Amniotic stem cell (primary cell): ENCODE results near the gene C1orf210.

ENCODE experiments used
- DNase-seq: peaks from one replicate; lab custom pipeline; 2025; lab: John Stamatoyannopoulos, UW

C1orf210 gene

GRCh38 chr1:43294761-43295160 lies 9.4 kb upstream of the C1orf210 start:
- DNase-seq = no peak

- no peak for DNase-seq
Measured at GRCh38 chr1:43293896-43294760, 8.7 kb upstream of the C1orf210 start.

GRCh38 chr1:43293176-43293575 lies 7.8 kb upstream of the C1orf210 start:
- DNase-seq = no peak

GRCh38 chr1:43292679-43293078 lies 7.3 kb upstream of the C1orf210 start:
- no peak for DNase-seq

- DNase-seq = no peak
Measured at GRCh38 chr1:43292216-43292615, 6.8 kb upstream of the C1orf210 start.

- DNase-seq = no peak
Measured at GRCh38 chr1:43288785-43289706, 3.7 kb upstream of the C1orf210 start.

GRCh38 chr1:43288058-43288784 lies 2.8 kb upstream of the C1orf210 start:
- DNase-seq = no peak

- DNase-seq = no peak
Measured at GRCh38 chr1:43286533-43286932, 1.2 kb upstream of the C1orf210 start.

GRCh38 chr1:43286115-43286514 lies 734 bp upstream of the C1orf210 start:
- no peak for DNase-seq

- DNase-seq = no peak
Measured at GRCh38 chr1:43284546-43285110, 753 bp downstream of the C1orf210 start.

- no peak for DNase-seq
Measured at GRCh38 chr1:43284065-43284464, 1.3 kb downstream of the C1orf210 start.

- DNase-seq = no peak
Measured at GRCh38 chr1:43282220-43283195, 2.9 kb downstream of the C1orf210 start.

GRCh38 chr1:43280692-43281091 lies 4.7 kb downstream of the C1orf210 start:
- no peak for DNase-seq

GRCh38 chr1:43279666-43280065 lies 5.7 kb downstream of the C1orf210 start:
- DNase-seq = no peak

- no peak for DNase-seq
Measured at GRCh38 chr1:43279161-43279560, 6.2 kb downstream of the C1orf210 start.

GRCh38 chr1:43277116-43277876 lies 8.1 kb downstream of the C1orf210 start:
- no peak for DNase-seq

- no peak for DNase-seq
Measured at GRCh38 chr1:43276673-43277072, 8.7 kb downstream of the C1orf210 start.

GRCh38 chr1:43275826-43276620 lies 9.4 kb downstream of the C1orf210 start:
- DNase-seq = no peak

- DNase-seq = no peak
Measured at GRCh38 chr1:43274804-43275180, 10.6 kb downstream of the C1orf210 start.
